ENCODE data around the gene FSCN2.
"Not testable (repeated sequence)": the region's sequence is repeated elsewhere in the genome, so short reads cannot be mapped to it uniquely, and the experiment has no call there.

FSCN2 gene

DNA sequence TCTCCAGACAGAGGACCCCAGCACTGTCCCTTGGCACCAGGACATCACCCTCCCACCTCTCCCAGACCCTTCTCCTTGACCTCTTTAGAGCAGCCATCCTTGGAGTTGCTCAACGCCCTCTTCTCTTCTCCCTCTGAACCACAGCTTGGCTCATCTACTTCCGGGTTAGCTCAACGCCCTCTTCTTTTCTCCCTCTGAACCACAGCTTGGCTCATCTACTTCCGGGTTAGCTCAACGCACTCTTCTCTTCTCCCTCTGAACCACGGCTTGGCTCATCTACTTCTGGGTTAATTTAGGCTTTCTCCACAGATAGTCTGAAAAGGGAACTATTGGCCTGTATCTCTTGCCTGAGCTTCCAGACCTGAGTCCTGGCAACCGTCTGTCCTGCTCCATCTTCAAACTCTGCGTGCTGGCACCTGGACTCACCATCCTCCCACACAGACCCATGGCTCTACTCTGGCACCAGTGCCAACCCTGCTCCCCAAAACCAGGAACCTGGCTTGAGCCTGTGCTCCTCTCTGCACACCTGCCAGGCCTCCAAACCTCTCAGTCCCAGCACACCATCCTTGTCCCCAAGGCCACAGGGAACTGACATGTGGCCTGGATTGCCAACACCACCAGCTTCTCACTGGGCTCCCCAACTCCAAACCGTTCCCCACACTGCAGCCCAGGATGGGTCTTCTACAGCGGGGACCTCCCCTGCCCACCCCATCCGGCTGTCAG is 49.3 kb downstream of the FSCN2 start:
- DNase-seq (ENCODE audit: low spot score): no peak

DNA sequence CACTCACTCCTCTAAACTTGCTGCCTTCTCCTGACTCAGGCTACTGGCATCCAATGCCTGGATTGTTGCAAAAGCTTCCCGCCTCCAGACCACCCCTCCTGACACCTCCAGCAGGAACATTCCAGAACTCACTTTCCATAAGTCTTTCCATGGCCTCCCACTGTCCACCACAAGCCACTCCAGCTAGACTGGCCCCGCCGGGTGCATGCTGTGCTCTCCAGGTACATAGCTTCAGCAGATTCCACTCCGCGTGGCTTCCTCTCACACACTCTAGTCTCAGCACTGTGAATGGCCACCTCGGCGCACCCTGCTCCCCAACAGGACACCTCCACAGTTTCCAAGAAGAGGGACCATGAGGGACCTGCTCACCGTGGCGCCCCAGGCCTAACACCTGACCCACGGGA is 49.9 kb downstream of the FSCN2 start:
- no peak for DNase-seq (ENCODE audit: low spot score)

DNA sequence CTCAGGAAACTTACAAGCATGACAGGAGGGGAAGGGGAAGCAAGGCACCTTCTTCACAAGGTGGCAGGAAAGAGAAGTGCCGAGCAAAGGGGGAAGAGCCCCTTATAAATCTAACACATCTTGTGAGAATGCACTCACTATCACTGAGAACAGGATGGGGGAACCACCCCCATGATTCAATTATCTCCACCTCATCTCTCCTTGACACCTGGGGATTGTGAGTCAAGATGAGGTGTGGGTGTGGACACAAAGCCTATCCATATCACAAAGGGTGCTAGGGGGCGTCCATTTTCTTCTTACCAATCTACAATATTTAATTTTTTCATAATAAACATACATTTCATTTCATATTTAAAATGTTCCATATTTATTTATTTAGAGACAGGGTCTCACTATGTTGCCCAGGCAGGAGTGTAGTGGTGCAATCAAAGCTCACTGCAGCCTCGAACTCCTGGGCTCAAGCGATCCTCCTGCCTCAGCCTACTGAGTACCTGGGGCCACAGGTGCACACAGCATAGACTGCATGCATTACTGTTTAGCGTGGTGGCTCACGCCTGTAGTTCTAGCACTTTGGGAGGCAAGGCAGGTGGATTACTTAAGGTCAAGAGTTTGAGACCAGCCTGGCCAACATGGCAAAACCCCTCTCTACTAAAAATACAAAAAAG is 50.5 kb downstream of the FSCN2 start:
- DNase-seq (ENCODE audit: low spot score): no peak

DNA sequence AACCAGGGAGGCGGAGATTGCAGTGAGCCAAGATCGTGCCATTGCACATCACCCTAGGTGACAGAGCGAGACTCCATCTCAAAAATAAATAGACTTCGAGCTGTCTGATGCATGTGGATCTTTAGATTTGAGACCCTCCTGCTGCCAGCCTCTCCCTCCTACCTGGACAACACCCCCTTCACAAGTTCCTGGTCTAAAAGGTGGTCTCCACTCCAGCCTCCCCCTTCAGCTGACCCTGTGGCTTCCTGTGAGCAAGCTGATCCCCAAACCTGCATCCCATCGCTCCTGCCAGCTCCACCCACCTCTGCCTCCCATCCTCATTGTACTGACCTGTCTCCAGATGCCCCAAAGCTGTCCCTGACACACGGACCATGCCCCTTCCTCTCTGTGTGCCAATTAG is 51.1 kb downstream of the FSCN2 start:
- no peak for DNase-seq (ENCODE audit: low spot score)

DNA sequence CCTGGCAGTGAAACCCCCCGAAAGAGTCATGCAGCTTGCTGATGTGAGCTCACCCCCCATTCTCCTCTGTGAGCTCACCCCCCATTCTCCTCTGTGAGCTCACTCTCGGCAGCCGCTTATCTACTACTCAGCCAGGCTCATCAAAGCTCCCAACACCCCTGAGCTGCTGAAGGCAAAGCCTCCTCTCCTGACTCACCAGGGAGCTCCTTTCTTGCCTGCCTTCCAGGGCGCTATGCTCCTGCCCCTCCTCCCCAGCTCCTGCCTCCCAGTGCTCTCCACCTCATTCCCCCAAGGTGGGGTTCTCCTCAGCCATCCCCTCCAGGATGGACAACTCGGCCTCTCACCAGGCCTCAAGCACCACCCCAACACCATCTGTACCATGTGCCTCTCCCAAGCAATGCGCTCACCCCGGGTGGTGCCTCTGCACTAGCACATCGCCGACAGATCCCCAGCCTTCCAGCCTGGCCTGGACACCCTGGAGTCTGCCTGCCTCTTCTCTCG is 51.7 kb downstream of the FSCN2 start:
- peak; percentile 69 for DNase-seq (ENCODE audit: low spot score)

DNA sequence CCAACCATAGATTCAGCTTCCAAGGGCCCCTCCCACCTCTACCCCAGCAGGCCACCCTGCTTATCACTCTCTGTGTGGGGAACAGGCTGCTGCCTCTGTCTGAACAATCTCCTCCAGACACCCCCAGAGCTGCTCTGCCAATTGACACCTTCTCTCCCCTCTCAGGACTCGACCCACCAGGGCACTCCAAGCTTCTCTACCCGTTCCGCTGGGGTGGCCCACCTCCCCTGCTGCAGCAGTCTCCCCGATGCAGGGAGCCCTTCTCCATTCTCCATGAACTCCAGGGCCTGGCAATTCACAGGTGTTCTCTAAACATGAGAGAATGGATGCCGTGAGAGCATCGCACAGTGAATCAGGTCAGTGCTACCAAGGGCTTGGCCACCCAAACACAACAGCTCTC is 52.3 kb downstream of the FSCN2 start:
- DNase-seq (ENCODE audit: low spot score): no peak

DNA sequence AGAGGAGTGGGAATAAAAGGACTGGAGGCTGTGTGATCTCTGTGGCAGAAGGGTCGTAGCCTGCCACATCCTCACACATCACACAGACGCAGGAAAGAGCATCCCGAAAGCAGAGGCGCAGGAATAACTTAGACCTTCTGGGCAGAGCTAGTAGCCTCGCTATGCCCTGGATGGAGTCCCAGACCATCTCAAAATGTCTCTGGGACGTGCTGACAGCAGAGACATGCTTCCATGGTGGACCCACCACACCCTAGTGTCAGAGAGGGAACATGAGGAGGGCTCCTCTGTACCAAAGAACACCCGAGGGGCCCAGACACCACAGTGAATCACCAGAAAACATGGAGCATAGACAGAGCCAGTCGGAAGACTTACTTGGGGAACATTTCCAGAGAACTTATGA is 53.6 kb downstream of the FSCN2 start:
- DNase-seq (ENCODE audit: low spot score): no peak

DNA sequence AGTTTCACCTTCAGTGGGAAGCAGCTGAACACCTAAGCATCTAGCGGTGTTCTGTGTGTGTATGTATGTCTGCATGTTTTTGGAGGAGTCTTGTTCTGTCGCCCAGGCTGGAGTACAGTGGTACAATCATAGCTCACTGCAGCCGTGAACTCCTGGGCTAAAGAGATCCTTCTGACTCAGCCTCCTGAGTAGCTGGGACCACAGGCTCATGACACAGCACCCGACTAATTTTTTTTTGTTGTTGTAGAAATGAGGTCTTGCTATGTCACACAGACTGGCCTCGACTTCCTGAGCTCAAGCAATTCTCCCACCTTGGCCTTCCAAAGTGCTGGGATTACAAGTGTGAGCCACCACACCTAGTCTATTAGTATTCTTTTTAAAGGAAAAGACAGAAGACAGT is 54.2 kb downstream of the FSCN2 start:
- no peak for DNase-seq (ENCODE audit: low spot score)

DNA sequence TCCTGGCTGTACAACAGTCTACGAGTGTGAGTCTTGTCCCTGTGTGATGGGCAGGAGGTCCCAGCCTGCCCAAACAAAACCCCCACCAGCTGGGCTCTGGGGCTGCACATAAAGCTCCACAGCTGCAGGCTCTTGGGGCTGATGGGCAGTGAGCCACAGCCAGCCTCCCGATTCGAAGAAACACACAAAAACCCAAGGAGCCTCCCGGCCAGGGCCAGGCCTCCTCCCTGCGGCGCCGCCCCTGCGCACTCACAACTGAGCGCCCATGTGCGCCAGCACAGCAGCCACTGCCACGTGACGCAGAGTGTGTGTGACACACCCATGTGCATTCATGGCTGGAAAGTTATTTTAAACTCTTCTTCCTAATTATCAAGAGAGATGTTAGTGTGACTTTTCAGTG is 54.6 kb downstream of the FSCN2 start:
- no peak for DNase-seq (ENCODE audit: low spot score)

DNA sequence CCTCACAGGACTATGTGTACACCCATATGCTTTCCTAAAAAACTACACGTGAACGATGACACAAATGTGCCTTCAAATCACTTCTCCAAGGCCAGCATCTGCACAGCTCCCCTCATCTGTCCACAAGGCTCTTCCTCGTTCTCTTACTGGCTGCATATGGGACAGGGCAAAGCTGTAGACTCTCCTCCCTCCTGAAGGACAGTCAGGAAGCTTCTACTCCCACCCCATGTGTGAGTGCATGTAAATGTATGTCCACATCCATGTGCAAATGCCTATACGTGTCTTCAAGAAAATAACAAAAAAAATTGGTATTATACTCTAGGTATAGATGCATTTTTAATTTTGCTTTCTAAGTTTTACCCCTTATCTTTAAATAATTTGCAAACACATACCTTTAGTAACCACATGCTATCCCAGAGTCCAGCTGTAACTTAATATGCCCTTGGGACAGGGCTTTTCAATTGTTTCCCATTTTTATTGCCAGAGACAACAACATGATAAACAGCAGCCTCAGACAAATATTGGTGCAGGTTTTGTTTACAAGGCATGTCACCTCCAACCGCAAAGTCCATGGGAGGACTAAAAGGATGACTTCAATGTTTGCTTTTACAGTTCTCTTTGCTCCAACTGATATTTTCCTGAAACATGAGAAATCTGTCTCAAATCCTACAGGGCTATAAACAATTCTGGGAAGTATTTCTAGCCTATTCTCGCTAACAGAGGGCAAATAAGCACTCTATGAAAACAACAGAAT is 55.6 kb downstream of the FSCN2 start:
- DNase-seq (ENCODE audit: low spot score): no peak

DNA sequence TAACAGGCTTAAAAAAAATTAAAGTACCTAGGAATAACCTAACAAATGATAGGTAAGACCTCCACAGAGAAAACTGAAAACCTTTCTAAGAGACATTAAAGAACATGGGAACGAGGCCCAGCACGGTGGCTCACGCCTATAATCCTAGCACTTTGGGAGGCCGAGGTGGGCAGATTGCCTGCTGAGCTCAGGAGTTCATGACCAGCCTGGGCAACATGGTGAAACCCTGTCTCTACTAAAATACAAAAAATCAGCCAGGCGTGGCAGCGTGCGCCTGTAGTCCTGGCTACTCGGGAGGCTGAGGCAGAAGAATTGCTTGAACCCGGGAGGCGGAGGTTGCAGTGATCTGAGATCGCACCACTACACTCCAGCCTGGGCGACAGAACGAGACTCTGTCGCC is 56.6 kb downstream of the FSCN2 start:
- DNase-seq (ENCODE audit: low spot score): not testable (repeated sequence)

DNA sequence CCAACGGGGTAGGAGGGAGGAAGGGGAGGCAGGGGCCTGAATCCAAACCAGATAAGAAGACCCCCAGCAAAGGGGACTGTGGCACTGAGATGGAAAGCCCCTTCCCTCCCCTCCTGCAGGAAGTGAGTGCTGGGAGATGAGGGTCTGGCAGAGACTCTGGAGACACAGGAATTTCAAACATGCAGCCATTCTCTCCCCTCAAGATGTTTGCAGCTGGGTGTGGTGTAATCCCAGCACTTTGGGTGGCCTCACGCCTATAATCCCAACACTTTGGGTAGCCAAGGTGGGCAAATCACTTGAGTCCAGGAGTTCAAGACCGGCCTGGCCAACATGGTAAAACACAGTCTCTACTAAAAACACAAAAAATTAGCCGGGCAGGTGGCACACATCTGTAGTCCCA is 57.9 kb downstream of the FSCN2 start:
- no peak for DNase-seq (ENCODE audit: low spot score)
